Transverse colon (tissue), 4 donors: ENCODE measurements around the gene BLOC1S3.

Source experiments
- EP300 ChIP-seq: sonication (generic); formaldehyde crosslinking; IDR thresholded peaks from one replicate; pipeline ENCODE4 v1.6.1; 2017; ENCODE audit warnings: antibody characterized with exemption, low read depth
- POLR2A ChIP-seq: fragments of 450-650 bp; IDR thresholded peaks from one replicate; pipeline ENCODE4 v1.6.1; 2016; ENCODE audit warnings: antibody characterized with exemption, mild to moderate bottlenecking, moderate library complexity
- POLR2AphosphoS5 ChIP-seq, 3 donors: sonication (generic); formaldehyde crosslinking; IDR thresholded peaks; one replicate each; pipeline ENCODE4 v1.6.1; 2016; ENCODE audit warnings: antibody characterized with exemption in 3 of 3
- TF ChIP-seq, protein P1 (sequence below), 5 experiments: fragments of 200-600 bp in 3 of 5; fragments of 450-650 bp in 2 of 5; sonication (generic) in 3 of 5; IDR thresholded peaks; 1 replicate in 2 of 5; 2 replicates in 3 of 5; pipeline ENCODE4 v1.5.1; 2016 to 2017; ENCODE audit warnings: antibody characterized with exemption in 5 of 5, inconsistent platforms in 3 of 5, mild to moderate bottlenecking in 2 of 5, moderate library complexity in 1 of 5

- TF ChIP-seq, protein P1, sequence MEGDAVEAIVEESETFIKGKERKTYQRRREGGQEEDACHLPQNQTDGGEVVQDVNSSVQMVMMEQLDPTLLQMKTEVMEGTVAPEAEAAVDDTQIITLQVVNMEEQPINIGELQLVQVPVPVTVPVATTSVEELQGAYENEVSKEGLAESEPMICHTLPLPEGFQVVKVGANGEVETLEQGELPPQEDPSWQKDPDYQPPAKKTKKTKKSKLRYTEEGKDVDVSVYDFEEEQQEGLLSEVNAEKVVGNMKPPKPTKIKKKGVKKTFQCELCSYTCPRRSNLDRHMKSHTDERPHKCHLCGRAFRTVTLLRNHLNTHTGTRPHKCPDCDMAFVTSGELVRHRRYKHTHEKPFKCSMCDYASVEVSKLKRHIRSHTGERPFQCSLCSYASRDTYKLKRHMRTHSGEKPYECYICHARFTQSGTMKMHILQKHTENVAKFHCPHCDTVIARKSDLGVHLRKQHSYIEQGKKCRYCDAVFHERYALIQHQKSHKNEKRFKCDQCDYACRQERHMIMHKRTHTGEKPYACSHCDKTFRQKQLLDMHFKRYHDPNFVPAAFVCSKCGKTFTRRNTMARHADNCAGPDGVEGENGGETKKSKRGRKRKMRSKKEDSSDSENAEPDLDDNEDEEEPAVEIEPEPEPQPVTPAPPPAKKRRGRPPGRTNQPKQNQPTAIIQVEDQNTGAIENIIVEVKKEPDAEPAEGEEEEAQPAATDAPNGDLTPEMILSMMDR (IDR thresholded peaks at IDR 0.05) = no peak
- no peak for TF ChIP-seq POLR2AphosphoS5 (IDR thresholded peaks at IDR 0.05)
- TF ChIP-seq EP300 = no peak
- TF ChIP-seq POLR2A = no peak
These were observed 32.3 kb upstream of the BLOC1S3 start for GRCh38 chr19:45146251-45146650.
